Loucy (cell line): ENCODE data around the gene AUP1.

ENCODE experiments used
- EZH2phosphoT487 ChIP-seq: fragments of 200-600 bp; IDR thresholded peaks from 2 replicates; pipeline ENCODE4 v1.6.1; 2018; ENCODE audit warnings: antibody characterized with exemption, mild to moderate bottlenecking, moderate library complexity, borderline replicate concordance
- TF ChIP-seq, protein P1 (sequence below): fragments of 200-600 bp; sonication (generic); conservative IDR thresholded peaks from 2 replicates; pipeline ENCODE4 v1.5.1; 2014; ENCODE audit warnings: mild to moderate bottlenecking, antibody characterized with exemption, low read length

DNA sequence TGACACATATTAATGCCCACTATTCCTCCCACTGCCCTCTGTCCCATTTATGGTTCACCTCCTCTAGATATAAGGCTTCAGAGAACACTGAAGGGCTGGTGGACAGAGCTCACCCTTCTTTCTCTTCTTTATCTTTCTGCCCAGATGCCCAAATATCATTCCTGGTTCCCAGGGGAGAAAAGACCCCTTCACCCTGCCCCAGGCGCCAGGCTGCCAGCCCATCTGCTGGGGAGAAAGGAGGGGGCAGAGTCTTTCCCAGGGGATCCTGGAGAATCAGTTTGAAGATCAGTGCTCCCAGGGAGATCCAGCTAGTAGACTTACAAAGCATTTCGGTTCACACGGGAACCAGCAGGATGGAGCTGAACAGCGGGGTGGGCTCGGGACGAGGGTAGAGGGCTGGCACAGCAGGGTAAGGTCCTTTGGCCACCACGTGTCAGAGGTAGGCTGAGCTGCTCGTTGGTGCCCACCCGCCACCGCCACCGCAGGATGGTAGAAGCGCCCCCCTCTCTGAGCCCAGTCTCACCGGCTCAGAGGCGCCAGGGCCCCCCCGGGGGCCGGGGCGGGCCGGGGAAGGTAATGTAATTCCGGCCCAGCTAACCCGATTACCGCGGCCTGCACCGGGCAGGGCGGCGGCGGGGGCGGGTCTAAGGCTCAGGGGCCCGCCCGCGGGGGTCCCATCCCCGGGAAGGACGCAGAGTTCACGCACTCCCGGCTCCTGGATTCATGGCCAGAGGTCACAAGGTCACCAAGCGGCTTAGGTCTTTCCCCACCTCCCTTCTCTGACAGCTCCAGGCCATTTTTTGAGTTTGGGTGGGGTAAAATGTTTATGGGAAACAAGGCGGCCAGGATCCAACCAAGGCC is 16.5 kb downstream of the AUP1 start:
- TF ChIP-seq, protein P1, sequence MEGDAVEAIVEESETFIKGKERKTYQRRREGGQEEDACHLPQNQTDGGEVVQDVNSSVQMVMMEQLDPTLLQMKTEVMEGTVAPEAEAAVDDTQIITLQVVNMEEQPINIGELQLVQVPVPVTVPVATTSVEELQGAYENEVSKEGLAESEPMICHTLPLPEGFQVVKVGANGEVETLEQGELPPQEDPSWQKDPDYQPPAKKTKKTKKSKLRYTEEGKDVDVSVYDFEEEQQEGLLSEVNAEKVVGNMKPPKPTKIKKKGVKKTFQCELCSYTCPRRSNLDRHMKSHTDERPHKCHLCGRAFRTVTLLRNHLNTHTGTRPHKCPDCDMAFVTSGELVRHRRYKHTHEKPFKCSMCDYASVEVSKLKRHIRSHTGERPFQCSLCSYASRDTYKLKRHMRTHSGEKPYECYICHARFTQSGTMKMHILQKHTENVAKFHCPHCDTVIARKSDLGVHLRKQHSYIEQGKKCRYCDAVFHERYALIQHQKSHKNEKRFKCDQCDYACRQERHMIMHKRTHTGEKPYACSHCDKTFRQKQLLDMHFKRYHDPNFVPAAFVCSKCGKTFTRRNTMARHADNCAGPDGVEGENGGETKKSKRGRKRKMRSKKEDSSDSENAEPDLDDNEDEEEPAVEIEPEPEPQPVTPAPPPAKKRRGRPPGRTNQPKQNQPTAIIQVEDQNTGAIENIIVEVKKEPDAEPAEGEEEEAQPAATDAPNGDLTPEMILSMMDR = no peak
- TF ChIP-seq EZH2phosphoT487 = no peak
